Measurements from ENCODE around the gene SMYD3. TPM values are rescaled to one million over a fixed set of nuclear protein-coding genes. Genes with fewer than 3 reads are reported as not detected.

SMYD3 gene
- polyA plus RNA-seq, 2 of the 4 experiments (the other 2 are of a cell fraction), result 18.2 to 35.2 TPM

DNA sequence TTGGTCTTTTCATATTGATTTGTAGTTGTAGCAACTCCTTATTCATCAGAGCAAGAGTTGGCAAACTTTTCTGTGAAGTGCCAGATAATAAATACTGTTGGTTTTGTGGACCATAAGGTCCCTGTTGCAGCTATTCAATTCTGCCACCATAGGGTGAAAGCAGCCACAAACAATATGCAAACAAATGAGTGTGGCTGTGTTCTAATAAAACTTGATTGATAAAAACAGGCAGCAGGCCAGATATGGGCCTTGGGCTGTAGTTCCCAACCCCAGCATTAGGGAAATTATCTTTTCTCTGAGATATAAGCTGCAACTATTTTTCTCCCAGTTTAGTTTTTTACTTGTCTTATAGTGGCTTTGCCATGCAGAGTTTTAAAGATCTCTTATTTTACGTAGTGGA lies 469.2 kb downstream of the SMYD3 start:
- 91% methylated on average over 1 of the region's 1 CpG for WGBS (ENCODE audit: missing lambda C conversion rate)
- Histone ChIP-seq H3K27ac (no peak overlapping the region), H3K4me3 (no peak overlapping the region), H3K9me3 (no peaks in the 10 kb centered on the region), H3K4me2 (no peak overlapping the region), H3K4me1 (no peaks in the 10 kb centered on the region)
- CTCF ChIA-PET, result no interaction called here
- DNase-seq (ENCODE audit: low read depth in 1 of 2, low spot score in 1 of 2), result no peak
- POLR2A ChIA-PET, result no interaction called here
- no peak for TF ChIP-seq HMGXB4 (CRISPR knock-in tag; IDR thresholded peaks at IDR 0.05; ENCODE audit: borderline replicate concordance)
- no peak for TF ChIP-seq POLR2AphosphoS2 (conservative IDR thresholded peaks at IDR 0.05; ENCODE audit: low read length)
- TF ChIP-seq ZNF302 (CRISPR knock-in tag; IDR thresholded peaks at IDR 0.05), result no peak
- no peak for TF ChIP-seq HOXB5 (CRISPR knock-in tag; IDR thresholded peaks at IDR 0.05)
- no peak for TF ChIP-seq CHD4 (IDR thresholded peaks at IDR 0.05; ENCODE audit: borderline replicate concordance)
- no peak for FAIRE-seq
- no peak for ATAC-seq

DNA sequence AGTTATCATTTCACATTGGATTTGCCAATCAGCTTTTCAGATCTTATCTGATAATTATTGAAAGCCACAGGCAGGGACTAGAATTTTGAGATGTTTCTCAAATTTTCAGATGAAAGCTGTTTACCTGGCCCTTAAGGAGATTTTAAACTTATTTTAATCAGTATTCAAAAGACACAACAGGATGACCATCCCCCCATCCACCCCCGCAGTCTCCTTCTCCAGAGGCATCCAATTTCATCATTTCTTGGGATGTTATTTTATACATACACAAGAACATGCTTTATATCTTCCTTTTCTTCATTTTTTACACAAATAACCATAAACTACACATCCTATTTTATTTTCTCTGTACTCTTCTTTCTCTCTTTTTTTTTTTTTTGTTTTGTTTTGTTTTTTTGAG lies 470.9 kb downstream of the SMYD3 start:
- ATAC-seq (no peak), FAIRE-seq (no peak), DNase-seq (ENCODE audit: low read depth in 1 of 2, low spot score in 1 of 2) (no peak)
- H3K4me1 ChIP-seq, result peaks cover 7% of the 10 kb centered on the region
- no peak overlapping the region for H3K27ac ChIP-seq
- WGBS (ENCODE audit: missing lambda C conversion rate), result 93% methylated on average over 1 of the region's 1 CpG
- no peak overlapping the region for H3K4me3 ChIP-seq
- no peak for TF ChIP-seq ZC3H11A (IDR thresholded peaks at IDR 0.05)
- no peaks in the 10 kb centered on the region for H3K9me3 ChIP-seq
- H3K4me2 ChIP-seq, result no peak overlapping the region
- ChIA-PET CTCF (no interaction called here), POLR2A (no interaction called here)

GRCh38 chr1:246035060-246035541 lies 472.0 kb downstream of the SMYD3 start:
- H3K4me2 ChIP-seq, result no peak overlapping the region
- H3K9me3 ChIP-seq, result no peaks in the 10 kb centered on the region
- CTCF ChIA-PET, result no interaction called here
- TF ChIP-seq ESRRA (IDR thresholded peaks at IDR 0.05; ENCODE audit: borderline replicate concordance, low read length) (no peak), CHD2 (IDR thresholded peaks at IDR 0.05; ENCODE audit: low read length, partially characterized antibody) (no peak), TFCP2L1 (CRISPR knock-in tag; IDR thresholded peaks at IDR 0.05) (no peak), CBX2 (IDR thresholded peaks at IDR 0.05; ENCODE audit: borderline replicate concordance, low read depth) (no peak), ZC3H11A (IDR thresholded peaks at IDR 0.05) (no peak), HOXA7 (CRISPR knock-in tag; IDR thresholded peaks at IDR 0.05) (no peak), ZSCAN20 (CRISPR knock-in tag; IDR thresholded peaks at IDR 0.05) (no peak), FOSB (CRISPR knock-in tag; IDR thresholded peaks at IDR 0.05) (no peak), SREBF2 (IDR thresholded peaks at IDR 0.05) (no peak), ZFP36 (IDR thresholded peaks at IDR 0.05; ENCODE audit: borderline replicate concordance, partially characterized antibody) (no peak), CEBPB (IDR thresholded peaks at IDR 0.05) (no peak), HMGXB4 (CRISPR knock-in tag; IDR thresholded peaks at IDR 0.05; ENCODE audit: borderline replicate concordance) (no peak), MAFK (IDR thresholded peaks at IDR 0.05; ENCODE audit: partially characterized antibody) (no peak), RFX5 (IDR thresholded peaks at IDR 0.05) (no peak), FOSL2 (IDR thresholded peaks at IDR 0.05) (no peak), FOSL2 (CRISPR knock-in tag; IDR thresholded peaks at IDR 0.05) (no peak)
- TF ChIP-seq, protein P1, sequence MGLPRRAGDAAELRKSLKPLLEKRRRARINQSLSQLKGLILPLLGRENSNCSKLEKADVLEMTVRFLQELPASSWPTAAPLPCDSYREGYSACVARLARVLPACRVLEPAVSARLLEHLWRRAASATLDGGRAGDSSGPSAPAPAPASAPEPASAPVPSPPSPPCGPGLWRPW (IDR thresholded peaks at IDR 0.05), result no peak
- TF ChIP-seq, protein P2, sequence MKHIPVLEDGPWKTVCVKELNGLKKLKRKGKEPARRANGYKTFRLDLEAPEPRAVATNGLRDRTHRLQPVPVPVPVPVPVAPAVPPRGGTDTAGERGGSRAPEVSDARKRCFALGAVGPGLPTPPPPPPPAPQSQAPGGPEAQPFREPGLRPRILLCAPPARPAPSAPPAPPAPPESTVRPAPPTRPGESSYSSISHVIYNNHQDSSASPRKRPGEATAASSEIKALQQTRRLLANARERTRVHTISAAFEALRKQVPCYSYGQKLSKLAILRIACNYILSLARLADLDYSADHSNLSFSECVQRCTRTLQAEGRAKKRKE (CRISPR knock-in tag; IDR thresholded peaks at IDR 0.05; ENCODE audit: low read depth), result no peak
- TF ChIP-seq, protein P3, sequence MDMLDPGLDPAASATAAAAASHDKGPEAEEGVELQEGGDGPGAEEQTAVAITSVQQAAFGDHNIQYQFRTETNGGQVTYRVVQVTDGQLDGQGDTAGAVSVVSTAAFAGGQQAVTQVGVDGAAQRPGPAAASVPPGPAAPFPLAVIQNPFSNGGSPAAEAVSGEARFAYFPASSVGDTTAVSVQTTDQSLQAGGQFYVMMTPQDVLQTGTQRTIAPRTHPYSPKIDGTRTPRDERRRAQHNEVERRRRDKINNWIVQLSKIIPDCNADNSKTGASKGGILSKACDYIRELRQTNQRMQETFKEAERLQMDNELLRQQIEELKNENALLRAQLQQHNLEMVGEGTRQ (IDR thresholded peaks at IDR 0.05), result no peak
- ATAC-seq (no peak), FAIRE-seq (no peak), DNase-seq (ENCODE audit: low read depth in 1 of 2, low spot score in 1 of 2) (no peak)
- POLR2A ChIA-PET, result no interaction called here
- WGBS (ENCODE audit: missing lambda C conversion rate), result 90% methylated on average over 11 of the region's 11 CpGs
- no peak overlapping the region for H3K4me3 ChIP-seq
- peaks cover 7% of the 10 kb centered on the region for H3K4me1 ChIP-seq
- H3K27ac ChIP-seq, result no peak overlapping the region
